ENCODE results near the gene TTC28. TPM values are rescaled to one million over a fixed set of nuclear protein-coding genes. Genes with fewer than 3 reads are reported as not detected.
"Not testable (repeated sequence)": the region's sequence is repeated elsewhere in the genome, so short reads cannot be mapped to it uniquely, and the experiment has no call there.

The TTC28 gene
- total RNA-seq, 2 donors from 2014 or later = 8.8 to 12.0 TPM

- no peak for ATAC-seq
- intact Hi-C loops (cut with DNase I, micrococcal nuclease) = no loop called here
- no peak for DNase-seq
Observed at GRCh38 chr22:28095316-28096095, 584.1 kb downstream of the TTC28 start.

GRCh38 chr22:28094771-28095170, 584.9 kb downstream of the TTC28 start:
- DNase-seq (no peak), ATAC-seq (no peak)
- intact Hi-C loops (cut with DNase I, micrococcal nuclease) = no loop called here

GRCh38 chr22:28093711-28094110, 585.9 kb downstream of the TTC28 start:
- intact Hi-C loops (cut with DNase I, micrococcal nuclease) = no loop called here
- ATAC-seq = no peak
- no peak for DNase-seq

GRCh38 chr22:28091486-28091885, 588.2 kb downstream of the TTC28 start:
- no peak for DNase-seq
- intact Hi-C loops (cut with DNase I, micrococcal nuclease) = no loop called here
- ATAC-seq = no peak

GRCh38 chr22:28089541-28089940, 590.1 kb downstream of the TTC28 start:
- ATAC-seq; DNase-seq; intact Hi-C loops (cut with DNase I, micrococcal nuclease): not testable (repeated sequence)

- intact Hi-C loops (cut with DNase I, micrococcal nuclease) = no loop called here
- no peak for ATAC-seq
- DNase-seq = no peak
Observed at GRCh38 chr22:28077166-28077565, 602.5 kb downstream of the TTC28 start.

- DNase-seq = peak in 1 of 2 donors; percentile 34
- ATAC-seq = peak; percentile 76
- intact Hi-C loops (cut with DNase I, micrococcal nuclease) = no loop called here
Observed at GRCh38 chr22:28075358-28075981, 604.2 kb downstream of the TTC28 start.

- ATAC-seq (no peak), DNase-seq (no peak)
- intact Hi-C loops (cut with DNase I, micrococcal nuclease) = no loop called here
Observed at GRCh38 chr22:28074526-28074925, 605.1 kb downstream of the TTC28 start.

GRCh38 chr22:28072066-28072465, 607.6 kb downstream of the TTC28 start:
- no peak for DNase-seq
- intact Hi-C loops (cut with DNase I, micrococcal nuclease) = no loop called here
- no peak for ATAC-seq

- no peak for DNase-seq
- ATAC-seq = no peak
- intact Hi-C loops (cut with DNase I, micrococcal nuclease) = no loop called here
Observed at GRCh38 chr22:28068826-28069225, 610.8 kb downstream of the TTC28 start.

- intact Hi-C loops (cut with DNase I, micrococcal nuclease) = no loop called here
- no peak for ATAC-seq
- DNase-seq = no peak
Observed at GRCh38 chr22:28064920-28065319, 614.7 kb downstream of the TTC28 start.

GRCh38 chr22:28063656-28064055, 616.0 kb downstream of the TTC28 start:
- DNase-seq (no peak), ATAC-seq (no peak)
- intact Hi-C loops (cut with DNase I, micrococcal nuclease) = no loop called here

GRCh38 chr22:28060594-28060993, 619.0 kb downstream of the TTC28 start:
- intact Hi-C loops (cut with DNase I, micrococcal nuclease); ATAC-seq; DNase-seq: not testable (repeated sequence)

GRCh38 chr22:28058036-28058435, 621.6 kb downstream of the TTC28 start:
- intact Hi-C loops (cut with DNase I, micrococcal nuclease) = loop anchor here (10.0 kb wide), 2 partner anchors 387 to 537 kb away; no protein-coding TSS in a partner anchor
- DNase-seq (no peak), ATAC-seq (no peak)

GRCh38 chr22:28054819-28055208, 624.8 kb downstream of the TTC28 start:
- peak; percentile 42 for ATAC-seq
- DNase-seq = no peak
- intact Hi-C loops (cut with DNase I, micrococcal nuclease) = loop anchor here (10.0 kb wide), 2 partner anchors 390 to 540 kb away; no protein-coding TSS in a partner anchor

GRCh38 chr22:28053896-28054818, 625.5 kb downstream of the TTC28 start:
- DNase-seq (no peak), ATAC-seq (no peak)
- intact Hi-C loops (cut with DNase I, micrococcal nuclease) = loop anchor here (2.0 to 10.0 kb wide), 3 partner anchors 391 to 541 kb away; no protein-coding TSS in a partner anchor

GRCh38 chr22:28052825-28053269, 626.8 kb downstream of the TTC28 start:
- intact Hi-C loops (cut with DNase I, micrococcal nuclease) = loop anchor here (2.0 to 10.0 kb wide), 3 partner anchors 392 to 542 kb away; no protein-coding TSS in a partner anchor
- ATAC-seq (no peak), DNase-seq (no peak)

GRCh38 chr22:28051787-28052356, 627.8 kb downstream of the TTC28 start:
- DNase-seq (peak in 1 of 2 donors; percentile 69), ATAC-seq (peak; percentile 61)
- intact Hi-C loops (cut with DNase I, micrococcal nuclease) = loop anchor here (2.0 to 10.0 kb wide), 3 partner anchors 393 to 543 kb away; no protein-coding TSS in a partner anchor

All from left colon (tissue), 2 donors.